GM12872 (cell line): ENCODE results near the gene BCL6B.

Experiments used
- CTCF ChIP-seq: IDR thresholded peaks from 3 replicates; pipeline ENCODE4 v1.5.1; 2011; ENCODE audit warnings: low read depth, mild to moderate bottlenecking, low read length, moderate library complexity; ENCODE audit not compliant: insufficient read depth

Gene BCL6B

GRCh38 chr17:7047566-7047965, 24.7 kb downstream of the BCL6B start:
- TF ChIP-seq CTCF: no peak

DNA sequence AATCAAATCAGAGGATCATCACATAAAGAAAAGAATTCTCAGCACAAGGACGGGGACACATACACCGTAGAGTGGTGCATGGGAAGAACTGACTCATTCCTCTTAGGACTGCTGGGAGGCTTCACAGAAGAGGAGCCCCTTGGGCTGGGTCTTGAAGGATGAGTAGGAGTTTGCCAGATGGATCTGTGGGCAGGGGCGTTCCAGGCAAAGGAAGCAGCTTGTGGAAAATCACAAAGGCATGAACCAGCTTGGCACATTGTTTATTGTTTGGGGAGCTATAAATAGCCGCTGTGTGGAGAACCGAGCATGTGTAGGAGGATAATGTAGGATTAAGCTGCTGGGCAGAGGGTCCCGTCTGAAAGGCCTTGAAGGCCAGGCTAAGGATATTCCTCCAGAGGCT, 26.1 kb downstream of the BCL6B start:
- TF ChIP-seq CTCF: no peak

- TF ChIP-seq CTCF: no peak
Measured at GRCh38 chr17:7056386-7056785, 33.5 kb downstream of the BCL6B start.

GRCh38 chr17:7058831-7059447, 36.1 kb downstream of the BCL6B start:
- TF ChIP-seq CTCF: no peak

DNA sequence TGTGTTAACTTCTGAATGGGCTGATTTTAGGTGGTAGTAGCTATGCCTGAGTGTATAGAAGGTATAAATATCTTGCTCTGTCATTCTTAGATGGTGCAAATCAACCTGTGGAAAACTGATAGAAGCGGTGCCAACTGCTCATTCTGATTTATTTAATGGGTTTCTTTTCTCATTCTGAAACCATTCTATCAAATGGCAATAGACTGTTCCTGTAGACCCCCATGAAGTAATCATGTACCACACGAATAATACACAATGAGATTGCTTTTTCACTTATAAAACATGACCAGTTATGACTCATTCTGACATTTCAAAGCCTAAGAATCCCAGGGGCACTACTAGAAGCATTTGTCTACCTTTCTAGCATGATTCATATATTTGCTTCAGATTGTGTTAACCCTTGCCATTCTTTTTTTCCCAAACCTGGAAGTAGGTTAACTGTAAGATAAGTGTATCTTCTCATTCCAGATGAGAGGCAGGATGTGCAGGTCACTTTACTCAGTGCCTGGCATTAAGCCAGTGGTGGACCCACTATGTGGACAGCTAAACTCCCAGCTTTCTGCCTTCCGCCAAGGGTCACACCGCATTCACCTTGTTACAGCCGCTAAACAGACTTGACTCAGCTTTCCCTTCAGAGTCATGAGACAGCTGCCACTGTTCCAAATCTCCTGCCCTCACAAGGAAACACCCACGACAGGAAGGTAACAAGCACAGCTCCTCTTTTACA, 37.5 kb downstream of the BCL6B start:
- no peak for TF ChIP-seq CTCF

DNA sequence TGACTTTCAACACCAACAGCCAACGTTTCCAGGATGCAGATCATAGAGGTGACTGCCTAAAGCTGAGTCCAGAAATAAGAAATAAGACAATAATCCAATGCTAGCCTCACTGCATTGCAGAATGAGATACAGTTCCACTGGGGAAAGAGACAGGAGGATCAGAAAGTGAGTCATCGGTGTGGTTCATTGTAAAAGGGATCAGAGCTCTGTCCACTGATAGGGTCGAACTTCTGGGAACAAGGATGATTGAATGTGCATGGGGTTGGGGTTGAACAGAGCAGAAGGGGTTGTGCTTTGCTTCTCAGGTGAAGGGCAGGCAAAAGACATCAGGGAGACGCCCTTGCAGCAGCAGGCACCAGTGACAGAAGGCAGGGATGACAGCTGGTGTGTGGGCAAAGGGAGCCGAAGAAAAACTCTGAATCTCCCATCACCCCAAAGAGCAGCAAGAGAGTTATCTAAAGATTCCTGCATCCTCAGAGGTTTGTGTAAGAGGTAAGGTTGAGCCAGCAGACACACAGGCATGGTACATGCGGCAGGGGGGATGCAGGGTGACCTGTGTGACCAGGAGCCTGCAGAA, 40.8 kb downstream of the BCL6B start:
- no peak for TF ChIP-seq CTCF

DNA sequence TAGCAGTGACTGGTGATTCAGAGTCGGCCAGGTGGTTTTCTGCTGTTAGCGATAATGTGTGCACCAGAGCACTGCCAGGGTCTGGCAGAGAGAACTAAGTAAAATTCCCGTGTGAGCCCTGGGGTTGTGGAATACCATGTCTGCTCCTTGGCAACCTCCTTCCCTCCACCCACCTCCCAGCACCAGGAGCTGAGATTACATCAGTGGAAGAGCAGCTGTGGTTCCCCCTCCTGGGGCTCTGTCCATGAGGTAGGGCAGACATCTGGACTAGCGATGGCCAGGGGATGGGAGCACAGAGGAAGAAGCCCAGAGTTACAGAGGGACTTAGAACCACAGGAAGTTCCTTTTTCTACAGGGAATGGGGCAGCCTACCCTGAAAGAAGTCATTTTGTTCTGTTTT, 41.4 kb downstream of the BCL6B start:
- TF ChIP-seq CTCF: no peak
